ENCODE results near the gene GABBR2.
"Not testable (repeated sequence)": the region's sequence is repeated elsewhere in the genome, so short reads cannot be mapped to it uniquely, and the experiment has no call there.

GABBR2 gene

DNA sequence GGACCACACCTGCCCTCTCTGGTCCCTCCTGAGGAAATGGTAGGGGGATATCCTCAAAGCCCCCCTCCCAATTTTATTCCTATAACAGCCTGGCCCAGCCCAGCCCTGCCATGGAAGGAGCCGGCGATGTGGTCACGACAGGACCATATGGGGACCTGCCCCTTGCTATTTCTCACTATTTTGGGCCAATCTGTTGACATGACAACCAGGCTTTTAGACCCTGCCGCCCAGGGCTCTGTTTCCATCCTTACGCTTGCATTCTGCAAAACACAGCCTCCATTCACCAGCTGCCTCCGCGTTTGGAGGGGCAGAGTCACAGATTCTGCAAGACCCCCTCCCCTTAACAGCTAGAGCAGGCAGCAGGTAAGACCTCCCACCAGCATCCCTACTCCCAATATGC is 112.2 kb downstream of the GABBR2 start:
- DNase-seq (ENCODE audit: low spot score): no peak

DNA sequence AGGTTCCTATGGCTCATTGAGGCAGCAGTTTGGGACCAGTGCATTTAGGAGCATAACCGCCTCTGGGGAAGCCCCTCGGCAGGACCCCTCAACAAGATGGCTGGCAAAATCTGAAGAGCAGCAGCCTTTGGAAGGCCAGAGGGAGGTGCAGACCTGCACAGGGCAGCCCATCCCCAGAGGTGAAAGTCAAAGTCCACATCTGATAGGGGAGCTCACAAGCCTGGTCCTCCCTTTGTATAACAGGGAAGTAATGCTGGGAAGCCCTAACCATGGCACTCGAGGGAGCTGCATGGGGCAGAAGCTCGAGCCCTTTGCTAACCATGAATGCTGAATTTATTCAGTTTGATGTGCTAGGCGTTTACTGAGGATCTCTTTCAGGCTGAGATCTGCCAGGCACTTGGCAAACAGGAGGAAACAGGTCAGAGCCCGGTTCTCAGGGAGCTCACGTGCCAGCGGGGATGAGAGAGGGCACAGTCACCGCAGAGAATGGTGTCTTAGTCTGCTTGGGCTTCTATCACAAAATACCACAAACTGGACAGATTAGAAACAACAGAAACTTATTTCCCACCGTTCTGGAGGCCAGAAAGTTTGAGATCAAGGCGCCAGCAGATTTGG is 114.1 kb downstream of the GABBR2 start:
- DNase-seq (ENCODE audit: low spot score): no peak

DNA sequence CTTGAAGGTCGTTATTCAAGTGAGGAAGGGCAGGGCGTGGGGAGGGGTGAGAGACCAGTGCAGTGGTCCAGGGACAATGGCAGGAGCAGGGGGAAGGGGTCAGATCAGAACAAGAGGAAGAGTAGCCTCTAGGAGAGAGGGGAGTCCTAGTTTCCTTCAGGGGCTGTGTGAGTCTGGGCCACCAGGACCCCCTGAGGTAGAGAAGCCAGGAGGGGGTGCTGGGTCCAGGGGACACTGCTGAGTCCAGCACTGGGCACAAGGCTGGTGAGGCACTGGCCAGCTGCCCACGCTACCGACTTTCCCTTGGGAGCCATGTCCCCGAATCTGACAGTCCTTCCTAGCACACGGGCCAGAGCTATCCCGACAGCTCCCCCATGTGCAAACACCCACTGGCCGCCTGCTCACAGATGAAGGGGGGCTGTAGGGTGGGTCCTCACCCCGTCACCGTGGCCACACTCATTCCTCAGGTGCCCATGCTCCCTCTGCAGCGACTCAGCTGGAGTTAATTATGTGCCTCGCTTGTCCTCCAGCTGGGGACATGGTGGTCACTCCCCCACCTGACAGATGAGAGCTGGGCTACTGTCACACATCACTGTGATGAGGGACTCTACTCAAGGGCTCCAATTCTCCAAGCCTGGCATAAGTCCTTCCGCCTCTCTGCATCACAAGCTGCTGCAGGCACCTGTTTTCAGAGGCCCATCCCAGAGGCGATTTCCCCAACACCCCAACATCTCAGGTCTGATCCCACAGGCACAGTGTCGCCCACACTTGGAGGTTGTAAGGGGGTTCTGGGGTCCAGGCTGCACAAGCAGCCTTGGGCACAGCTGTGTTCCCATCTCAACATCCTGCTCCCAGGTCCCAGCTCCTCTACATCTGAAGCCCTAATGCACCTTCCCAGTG is 115.1 kb downstream of the GABBR2 start:
- no peak for DNase-seq (ENCODE audit: low spot score)

DNA sequence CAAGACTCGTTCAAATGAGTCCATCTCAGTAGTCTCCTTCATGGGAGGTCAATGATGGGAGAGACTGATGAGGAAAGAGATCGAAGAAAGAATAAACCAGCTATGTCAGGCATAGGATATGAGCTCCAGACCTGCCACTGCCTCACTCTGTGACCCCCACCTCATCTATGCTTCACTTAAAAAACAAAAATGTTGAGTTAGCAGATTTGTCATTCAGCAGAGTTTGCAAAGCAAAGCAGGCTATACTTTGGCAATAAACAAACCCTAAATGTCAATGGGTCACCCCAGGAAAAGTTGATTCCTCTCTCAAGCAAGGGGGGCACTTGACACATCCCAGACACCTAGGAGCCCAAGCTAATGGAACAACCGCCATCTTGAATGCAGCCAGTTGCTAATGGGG is 117.0 kb downstream of the GABBR2 start:
- DNase-seq (ENCODE audit: low spot score): no peak

DNA sequence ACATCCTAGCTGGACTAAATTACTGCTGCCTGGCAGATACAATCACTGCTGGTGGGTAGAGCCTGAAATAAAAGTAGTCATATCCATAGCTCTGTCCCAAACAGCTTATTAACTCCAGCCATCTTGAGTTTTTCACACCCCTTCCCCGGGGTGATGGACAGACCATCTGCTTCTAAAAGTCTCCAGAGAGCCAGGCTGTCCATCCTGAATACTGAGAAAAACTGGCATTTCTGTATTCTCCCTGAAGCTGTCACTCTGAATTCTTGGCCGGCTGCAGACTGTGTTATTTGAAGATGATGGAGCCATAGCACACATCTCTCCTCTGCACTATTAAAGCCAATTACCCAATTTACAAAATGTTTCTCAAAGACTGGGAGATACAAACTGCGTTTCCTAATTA is 118.6 kb downstream of the GABBR2 start:
- no peak for DNase-seq (ENCODE audit: low spot score)

DNA sequence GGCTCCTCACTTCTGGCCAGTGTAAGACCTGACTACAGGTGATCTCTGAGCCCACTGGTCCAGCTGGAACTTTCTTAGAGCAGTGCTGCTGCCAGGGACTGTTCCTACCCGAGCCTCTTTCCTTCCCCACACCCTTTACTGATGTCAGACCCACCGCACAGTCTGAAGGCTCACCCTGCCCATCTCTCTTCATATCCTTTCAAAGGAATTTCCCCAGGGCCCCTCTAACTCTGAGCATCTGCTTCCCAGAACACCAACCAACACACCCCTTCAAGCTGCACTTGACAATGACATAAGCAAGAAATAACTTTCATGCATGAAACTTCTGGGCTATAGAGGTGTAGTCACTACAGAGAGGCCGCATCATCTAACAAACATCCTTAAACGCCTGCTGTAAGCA is 119.6 kb downstream of the GABBR2 start:
- DNase-seq (ENCODE audit: low spot score): no peak

DNA sequence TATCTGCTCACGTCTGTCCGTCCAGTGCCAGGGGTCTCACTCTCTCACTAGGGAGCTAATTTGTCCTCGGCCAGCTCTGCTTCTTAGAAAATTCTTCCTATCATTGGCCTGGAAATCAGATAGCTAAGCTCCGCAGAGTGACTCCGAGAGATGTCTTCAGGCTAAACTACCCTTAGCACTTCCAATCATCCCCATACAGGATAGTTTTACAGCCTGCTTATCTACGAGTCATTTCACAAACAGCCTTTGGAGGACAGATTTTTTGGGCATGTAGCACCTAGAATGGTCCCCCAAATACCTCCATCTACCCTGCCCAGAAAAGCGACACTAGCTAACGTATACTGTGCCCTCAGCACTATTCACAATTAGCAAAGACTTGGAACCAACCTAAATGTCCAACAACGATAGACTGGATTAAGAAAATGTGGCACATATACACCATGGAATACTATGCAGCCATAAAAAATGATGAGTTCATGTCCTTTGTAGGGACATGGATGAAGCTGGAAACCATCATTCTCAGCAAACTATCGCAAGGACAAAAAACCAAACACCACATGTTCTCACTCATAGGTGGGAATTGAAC is 123.8 kb downstream of the GABBR2 start:
- not testable (repeated sequence) for DNase-seq (ENCODE audit: low spot score)

DNA sequence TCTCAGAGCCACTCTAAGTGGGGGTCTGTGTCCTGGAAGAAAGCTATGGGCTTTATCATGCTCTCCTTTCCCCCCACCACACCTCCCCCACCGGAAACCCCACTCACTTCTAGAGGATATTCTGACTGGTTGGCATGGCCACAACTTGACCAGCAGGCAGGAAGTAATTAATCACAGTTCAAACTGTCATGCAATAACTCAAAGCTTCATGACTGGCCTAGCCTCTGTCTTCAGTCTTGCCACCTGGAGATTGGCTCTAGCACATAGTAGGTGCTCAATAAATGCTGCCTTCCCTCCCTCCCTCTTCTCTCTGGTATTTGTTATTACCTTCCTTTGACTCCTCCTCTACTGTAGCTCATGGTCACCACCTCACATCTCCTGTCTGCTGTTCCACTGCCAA is 124.7 kb downstream of the GABBR2 start:
- no peak for DNase-seq (ENCODE audit: low spot score)

DNA sequence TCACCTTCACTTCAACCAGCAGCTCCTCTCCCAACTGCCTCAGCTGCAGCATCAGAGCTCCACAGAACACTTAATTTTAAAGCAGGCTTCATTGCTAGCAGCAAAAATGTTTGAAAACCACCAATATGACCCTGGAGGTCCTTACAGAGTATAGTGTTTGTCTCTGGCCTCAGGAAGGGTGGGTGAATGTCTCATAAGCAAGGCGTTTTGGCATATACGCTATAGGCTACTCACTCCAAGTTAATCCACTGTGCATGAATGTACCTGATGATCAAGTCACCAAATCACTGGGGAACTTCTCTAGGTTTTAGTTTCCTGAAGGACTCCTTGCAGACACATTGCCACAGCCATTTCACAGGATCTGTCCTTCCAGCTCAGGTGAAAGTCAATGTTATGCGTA is 125.3 kb downstream of the GABBR2 start:
- DNase-seq (ENCODE audit: low spot score): no peak

DNA sequence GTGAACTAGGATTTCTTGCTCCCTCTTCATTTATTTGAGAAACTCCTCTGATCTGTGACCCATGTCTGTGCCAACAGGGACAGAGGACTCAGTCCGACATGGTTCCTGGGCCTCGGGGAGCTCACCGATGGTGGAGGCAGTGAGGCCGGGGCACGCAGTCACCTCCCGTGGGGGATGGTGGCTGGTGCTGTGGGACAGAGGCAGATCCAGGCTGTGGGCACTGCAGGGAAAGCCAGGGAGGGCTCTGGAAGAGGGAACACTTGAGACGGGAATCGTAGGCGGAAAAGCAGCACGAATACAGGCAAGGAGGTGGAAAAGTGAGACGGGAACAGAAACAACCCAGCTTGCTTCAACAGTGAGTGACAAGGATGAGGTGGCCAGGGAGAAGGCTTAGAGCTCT is 127.8 kb downstream of the GABBR2 start:
- no peak for DNase-seq (ENCODE audit: low spot score)

DNA sequence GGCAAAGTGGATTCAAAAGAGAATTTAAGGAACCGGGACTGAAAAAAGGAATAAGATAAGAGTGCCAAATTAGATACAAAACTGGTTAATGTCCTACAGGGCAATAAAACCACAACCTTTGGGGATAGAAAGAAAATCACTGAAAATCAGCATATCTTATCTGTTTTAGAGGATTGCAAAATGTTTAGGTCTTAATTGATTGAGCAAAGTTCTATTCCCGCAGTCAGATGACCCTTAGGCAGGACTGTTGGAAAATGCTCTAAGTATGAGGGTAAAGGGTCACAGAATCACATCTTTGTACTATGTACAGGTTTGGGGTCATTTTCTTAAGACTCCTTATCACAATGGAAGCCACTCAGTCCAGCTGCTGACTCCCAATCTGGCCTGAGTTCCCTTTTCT is 129.0 kb downstream of the GABBR2 start:
- no peak for DNase-seq (ENCODE audit: low spot score)

DNA sequence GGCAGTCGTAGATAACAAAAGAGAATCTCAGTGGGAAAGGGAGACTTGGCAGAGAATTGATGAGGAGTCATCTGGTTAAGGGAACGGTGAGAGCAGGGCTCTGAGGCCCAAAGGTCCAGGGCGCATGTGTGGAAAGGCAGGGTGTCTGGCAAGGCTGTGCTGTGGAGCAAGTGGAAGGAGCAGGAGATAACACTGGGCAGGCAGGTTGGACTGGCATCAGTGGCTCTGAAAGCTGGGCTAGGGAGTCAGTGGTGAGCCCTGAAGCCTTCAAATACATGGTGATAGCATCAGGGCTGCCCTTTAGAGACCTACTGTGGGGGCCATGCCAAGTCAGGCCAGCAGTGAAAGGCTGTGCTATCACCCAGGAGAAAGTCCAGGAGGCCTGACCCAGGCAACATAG is 131.3 kb downstream of the GABBR2 start:
- DNase-seq (ENCODE audit: low spot score): no peak

DNA sequence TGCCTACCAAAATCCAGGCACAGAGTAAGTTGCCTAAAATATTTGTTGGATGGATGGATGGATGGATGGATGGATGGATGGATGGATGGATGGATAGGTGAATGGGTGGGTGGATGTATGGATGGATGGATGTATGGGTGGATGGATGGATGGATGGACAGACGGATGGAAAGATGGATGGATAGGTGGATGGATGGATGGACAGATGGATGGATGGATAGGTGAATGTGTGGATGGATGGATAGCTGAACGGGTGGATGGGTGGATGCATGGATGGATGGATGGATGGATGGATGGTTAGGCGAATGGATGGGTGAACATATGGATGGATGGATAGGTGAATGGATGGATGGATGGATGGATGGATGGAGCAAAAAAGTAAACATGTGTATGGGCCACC is 131.9 kb downstream of the GABBR2 start:
- DNase-seq (ENCODE audit: low spot score): no peak

DNA sequence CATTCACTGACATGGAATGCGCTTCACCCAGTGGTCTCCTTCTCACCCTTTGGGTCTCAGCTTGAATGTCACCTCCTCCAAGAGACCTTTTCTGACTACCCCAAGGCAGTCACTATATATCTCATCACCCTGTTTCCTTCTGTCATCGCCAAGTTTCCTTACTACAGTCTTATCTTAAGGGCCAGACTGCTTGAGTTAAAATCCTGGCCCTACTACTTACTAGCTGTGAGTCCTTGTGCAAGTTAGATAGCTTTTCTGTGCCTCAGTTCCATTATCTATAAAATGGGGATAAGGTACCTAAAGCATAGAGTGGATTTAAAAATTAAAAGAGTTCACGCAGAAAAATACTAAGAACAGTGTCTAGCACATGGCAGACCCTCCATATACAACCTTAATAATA is 132.4 kb downstream of the GABBR2 start:
- no peak for DNase-seq (ENCODE audit: low spot score)

DNA sequence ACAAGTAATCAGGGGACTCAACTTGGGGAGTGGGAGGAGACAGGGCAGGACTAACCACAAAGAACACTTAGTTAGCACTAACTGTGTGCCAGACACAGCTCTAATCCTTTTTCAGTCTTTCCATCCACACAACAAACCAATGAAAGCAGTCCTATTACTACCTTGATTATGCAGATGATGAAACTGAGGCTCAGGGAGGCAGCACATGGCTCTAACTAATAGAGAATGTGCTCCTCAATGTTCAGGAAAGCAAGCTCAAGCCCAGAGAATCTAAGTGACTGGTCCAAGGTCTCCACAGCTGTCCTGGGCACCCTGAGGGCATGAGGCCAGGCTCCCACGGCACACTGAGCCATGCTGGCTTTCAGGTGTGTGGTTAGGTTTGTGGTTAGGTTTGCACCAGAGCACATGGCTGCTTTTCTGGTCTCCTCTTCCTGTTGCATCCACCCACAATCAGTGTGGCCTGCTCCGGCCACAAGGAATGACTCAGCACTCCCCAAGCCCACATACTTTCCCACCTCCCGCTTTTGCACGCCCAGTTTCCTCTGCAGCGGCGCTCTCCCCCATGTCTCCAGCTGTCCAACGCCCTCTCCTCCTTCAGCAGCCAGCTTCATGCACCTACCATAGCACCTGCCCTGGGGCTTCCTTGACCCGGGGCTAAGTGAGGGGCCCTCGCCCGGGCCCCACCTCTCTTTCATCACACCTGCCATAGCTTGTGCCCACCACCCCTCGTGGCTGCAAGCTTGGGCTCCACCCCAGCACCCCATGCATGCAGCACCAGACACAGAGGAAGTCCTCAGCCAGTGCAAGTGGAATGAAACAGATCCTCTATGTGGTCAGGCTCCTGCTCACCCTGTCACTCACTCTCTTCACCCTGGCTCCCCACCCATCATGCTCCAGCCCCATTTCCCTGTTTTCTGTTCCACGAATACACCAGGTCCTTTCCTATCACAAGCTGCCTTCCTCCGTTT is 133.1 kb downstream of the GABBR2 start:
- DNase-seq (ENCODE audit: low spot score): no peak

DNA sequence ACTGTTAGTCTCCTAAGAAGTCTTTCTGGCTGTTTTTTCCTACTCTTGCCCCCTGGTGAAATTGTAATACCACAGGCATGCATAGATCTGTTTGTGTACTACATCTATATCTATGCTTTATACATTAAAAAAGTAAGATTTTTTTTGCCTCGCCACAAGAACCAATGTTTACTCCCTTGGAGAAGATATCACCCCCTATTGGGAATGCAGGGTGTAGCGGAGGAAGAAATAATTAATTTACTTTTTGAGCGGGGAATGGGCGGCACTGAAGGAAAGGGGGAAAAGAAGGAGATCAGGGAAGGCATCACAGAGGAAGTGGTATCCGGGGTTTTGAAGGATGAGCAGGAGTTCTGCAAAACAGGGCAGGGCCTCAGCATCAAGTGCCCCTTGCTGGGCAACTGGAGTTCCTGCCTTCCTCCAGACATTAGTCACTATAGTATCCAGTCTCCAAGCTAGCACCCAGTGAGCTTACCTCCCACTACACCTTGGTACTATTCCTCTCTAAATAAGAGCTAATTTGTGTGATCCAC is 134.9 kb downstream of the GABBR2 start:
- no peak for DNase-seq (ENCODE audit: low spot score)

DNA sequence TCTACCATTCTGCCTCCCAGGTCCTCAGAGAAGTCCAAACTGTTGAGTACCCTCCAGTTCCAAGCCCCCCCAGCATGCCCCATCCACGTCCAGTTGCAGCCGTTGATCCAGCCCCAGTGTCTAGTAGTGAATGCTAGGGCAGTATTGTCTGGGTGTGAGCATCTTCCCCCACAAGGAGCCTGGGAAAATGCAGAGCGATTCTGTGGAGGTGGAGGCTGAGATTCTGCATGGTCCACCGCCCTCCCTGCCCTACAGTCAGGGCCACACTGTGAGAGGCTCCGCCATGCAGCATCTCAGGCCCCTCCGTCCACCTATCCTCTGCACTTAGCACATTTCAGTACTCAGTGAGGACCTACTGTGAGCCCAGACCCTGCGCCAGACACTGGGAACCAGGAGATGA is 135.9 kb downstream of the GABBR2 start:
- no peak for DNase-seq (ENCODE audit: low spot score)

DNA sequence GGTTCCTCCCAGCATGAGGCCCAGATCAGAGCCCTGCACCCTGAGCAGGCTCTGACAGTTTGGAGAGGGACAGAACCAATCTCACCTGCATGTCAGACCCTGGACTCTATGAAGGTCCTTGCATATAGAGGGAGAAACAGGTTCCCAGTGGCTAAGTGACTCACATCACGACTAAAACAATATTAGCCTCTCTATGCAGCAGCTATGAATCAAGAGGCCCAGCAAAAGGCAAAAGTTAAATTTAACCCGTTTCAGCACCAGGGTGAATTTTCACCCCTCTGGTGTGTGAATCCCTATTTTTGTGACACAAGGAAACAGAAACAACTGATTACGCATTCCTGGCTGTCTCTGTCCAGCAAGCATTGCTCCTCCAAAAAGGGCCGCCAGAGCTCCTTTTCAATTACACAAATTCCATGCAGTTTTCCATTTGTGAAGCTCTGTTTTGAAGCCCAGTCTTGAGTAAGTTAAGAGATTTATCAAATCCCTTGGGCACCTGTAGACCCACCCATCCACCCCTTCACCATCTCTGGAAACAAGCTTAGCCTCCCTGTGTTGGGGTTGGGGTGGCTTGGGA is 136.6 kb downstream of the GABBR2 start:
- DNase-seq (ENCODE audit: low spot score): no peak

DNA sequence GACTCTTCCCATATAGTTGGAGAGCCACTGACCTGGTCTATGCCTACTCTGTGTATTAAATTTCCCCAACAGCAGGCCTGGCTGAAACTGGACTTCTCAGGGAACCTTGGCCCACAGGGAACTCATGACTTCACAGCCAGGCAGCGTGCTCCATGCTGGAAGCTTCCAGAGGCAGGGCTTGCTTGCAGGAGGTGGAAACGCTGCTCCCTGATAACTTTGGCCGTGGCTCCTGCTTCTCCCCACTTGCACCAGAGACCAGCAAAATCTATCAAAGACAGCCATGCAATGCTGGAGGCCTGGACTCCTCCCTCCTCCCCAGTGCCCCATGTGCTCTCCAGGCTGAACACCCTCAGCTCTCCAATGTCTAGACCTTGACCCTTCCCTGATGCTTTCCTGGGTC is 137.1 kb downstream of the GABBR2 start:
- no peak for DNase-seq (ENCODE audit: low spot score)

DNA sequence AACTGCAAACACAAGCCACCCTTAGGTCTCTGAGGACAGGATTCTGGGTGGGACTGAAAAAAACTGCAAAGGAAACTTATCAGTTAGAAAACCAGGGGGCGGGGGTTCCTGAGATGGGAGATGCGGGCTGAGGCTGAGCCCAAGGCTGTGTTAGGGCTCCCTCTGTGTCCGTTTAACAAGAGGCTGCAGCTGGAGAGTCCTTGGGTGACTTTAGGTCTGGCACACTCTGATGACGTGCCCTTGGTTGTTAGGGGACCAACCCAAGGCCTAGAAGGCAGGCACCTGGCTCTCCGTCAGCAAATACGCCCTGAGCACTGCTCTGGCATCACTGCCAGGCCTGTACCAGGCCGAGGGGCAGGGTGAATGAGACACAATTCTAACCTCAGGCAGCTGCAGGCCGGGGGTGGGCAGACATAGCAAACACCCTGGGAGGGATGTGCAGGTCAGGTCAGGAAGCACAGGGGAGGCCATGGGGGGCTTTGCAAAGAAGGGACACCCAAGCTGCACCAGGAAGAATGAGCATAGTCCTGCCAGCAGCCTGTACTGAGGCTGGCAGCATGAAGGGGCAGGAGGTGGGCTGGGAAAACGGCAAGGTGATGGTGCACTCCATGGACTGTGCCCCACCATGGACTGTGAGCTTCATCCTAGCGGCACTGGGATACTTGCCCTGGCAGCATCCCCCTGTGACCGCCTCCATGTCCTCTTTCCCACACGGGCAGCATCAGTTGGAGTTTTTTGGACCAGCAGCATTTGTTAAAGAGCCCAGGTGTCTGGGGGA is 137.9 kb downstream of the GABBR2 start:
- DNase-seq (ENCODE audit: low spot score): no peak

DNA sequence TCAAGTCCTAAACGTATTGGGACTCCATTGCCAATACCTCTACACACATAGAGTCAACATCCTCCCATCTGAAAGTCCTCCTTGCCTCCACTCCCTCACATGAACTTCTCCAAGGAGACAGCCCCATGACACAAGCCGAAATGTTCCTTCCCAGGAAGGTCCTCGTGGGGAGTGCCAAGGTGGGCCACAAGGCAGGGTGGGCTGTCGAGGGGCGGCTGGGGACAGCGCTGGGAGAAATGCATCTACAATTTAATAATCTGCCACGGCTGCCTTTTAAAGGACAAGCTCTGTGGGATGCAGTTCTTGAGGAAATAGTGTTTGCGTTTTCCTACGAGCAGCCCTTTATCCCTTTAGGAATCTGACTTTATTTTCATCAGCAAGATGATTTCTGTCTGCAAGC is 138.7 kb downstream of the GABBR2 start:
- no peak for DNase-seq (ENCODE audit: low spot score)

Data from CD4-positive, alpha-beta T cell treated with Interleukin-15 for 4 hours (primary cell).